NAMALWA (cell line): ENCODE data around the gene SLC25A26.

Experiments used
- DNase-seq: peaks from one replicate; pipeline ENCODE4 v3.0.0-alpha.2; 2015; ENCODE audit warnings: low spot score

Gene SLC25A26

DNA sequence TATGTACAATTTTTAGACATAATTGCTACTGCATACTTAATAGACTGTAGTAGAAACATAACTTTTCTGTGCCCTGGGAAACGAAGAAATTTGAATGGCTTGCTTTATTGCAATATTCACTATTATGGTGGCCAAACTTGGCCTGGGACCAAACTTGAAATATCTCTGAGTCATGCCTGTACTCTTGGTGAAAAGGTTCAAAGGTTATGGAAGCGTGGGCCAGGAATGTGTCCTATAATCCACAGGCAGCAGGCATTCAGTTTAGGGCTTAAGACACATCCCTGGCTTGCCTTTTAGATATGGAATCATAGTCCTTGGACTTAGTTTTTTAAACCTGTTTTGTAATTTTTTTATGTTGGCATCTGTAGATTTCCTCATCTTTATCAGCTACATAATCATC is 155.8 kb downstream of the SLC25A26 start:
- no peak for DNase-seq

GRCh38 chr3:66377800-66378199 is 157.0 kb downstream of the SLC25A26 start:
- DNase-seq: no peak

- peak; percentile 35 for DNase-seq
Measured at GRCh38 chr3:66378256-66378655, 157.5 kb downstream of the SLC25A26 start.

GRCh38 chr3:66379565-66379964 is 158.8 kb downstream of the SLC25A26 start:
- DNase-seq: no peak

DNA sequence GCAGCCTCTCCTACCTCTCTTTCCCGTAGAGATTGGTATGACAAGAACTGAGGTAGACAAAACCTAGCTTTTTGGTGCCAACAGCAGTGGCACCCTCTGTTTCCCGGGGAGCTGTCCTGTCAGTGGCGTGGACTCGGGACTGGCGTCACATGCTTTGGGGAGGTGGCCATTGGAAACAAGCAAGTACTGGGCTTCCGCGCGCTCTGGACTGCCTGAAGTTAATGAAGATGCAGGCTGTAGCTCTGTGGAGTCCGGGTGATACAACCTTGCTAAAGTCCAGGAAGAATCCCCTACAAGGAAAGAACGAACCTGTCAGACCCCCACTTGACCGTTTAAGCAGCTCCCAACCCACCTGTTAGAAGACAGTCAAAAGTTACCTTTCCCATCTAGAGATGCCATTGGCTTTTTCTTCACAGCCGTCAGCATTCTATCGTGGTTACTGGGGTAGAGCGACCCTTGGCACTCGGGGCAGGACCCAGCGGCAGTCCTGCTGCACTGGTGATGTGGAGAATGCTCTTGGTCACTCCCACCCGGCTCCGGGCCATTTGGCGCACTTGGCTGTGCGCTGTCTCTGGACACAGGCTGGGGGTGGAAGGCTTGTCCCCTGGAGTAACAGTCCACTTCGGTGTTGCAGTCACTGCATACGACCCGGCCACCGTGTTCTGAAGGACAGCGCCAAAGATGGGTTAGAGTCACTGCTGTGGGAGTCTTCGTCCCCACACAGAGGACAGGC is 159.6 kb downstream of the SLC25A26 start:
- DNase-seq: no peak

- DNase-seq: no peak
Measured at GRCh38 chr3:66381626-66382025, 160.8 kb downstream of the SLC25A26 start.

DNA sequence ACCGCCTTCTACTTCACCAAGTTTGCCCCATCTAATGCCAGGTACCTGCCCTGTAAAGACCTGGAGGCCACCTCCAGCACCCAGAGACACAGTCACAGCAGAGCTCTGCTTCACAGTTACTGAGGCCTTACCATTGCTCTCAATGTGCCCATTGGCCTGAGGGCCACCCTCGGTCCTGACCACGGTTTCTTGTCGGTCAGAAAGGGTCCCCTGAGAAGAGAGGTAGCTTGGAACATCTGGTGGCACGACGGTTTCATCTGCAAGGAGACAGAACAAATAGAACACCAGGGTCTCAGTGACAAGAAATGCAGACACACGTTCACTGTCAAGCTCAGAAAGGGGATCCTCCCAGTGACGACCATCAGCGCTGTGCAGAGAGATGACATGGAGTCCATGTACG is 161.3 kb downstream of the SLC25A26 start:
- no peak for DNase-seq

DNA sequence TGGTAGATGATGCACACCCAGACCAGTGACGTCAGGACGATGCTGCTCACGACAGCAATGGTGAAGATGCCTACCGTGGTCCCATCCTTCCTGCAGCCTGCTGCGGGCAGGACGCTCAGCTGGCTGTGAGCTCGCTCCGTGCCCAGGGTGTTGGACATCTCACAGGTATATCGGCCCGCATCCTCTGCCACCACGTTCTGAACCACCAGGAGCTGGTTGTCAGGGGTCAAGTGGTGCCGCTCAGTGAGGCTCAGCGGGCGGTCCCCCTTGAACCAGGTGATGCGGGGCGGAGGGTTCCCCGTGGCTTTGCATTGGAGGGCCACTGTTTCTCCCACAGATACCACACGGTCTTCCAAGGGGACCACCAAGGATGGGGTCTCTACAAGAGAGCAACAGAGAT is 162.2 kb downstream of the SLC25A26 start:
- DNase-seq: no peak

- DNase-seq: no peak
Measured at GRCh38 chr3:66383998-66384745, 163.4 kb downstream of the SLC25A26 start.

- DNase-seq: no peak
Measured at GRCh38 chr3:66385066-66385465, 164.3 kb downstream of the SLC25A26 start.

DNA sequence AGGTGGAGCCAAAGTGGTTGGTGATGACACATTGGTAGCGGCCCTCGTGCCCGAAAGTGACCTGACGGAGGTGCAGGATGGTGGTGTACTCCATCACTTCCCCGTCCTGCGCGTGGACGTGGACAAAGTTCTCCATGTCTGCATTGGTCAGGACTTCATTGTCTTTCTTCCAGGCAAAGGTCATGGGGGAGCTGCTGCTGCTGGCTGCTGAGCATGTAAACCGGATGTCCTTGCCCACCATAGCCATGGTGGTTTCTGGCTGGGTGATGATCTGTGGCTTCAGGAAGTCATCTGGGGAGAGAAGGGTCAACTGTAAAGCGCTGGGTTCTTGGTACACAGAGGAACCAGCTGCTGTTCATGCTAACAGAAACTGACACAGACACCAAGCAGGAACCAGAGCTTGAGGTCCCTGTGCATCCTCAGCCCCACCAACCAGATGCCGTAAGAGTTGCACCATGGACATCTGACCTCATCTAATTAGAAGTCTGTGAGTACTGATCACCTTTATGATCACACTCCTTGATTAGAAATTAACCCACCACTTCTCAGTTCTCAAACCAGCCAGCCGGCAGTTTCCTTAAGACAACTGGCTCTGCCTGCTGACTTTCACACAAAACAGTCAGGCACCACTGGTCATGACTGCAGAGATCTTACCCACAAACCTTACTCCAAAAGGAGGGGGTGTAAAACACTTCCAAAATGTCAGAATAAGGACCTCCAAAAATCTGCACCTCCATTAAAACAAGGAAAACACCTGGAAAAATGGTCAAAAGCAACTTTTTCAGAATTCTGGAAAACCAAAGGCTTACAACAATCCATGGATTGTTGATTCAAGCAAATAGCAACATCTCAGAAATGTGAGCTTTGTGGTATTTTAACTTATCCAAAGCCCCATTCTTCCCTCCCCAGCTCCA is 165.5 kb downstream of the SLC25A26 start:
- peak; percentile 31 for DNase-seq

DNA sequence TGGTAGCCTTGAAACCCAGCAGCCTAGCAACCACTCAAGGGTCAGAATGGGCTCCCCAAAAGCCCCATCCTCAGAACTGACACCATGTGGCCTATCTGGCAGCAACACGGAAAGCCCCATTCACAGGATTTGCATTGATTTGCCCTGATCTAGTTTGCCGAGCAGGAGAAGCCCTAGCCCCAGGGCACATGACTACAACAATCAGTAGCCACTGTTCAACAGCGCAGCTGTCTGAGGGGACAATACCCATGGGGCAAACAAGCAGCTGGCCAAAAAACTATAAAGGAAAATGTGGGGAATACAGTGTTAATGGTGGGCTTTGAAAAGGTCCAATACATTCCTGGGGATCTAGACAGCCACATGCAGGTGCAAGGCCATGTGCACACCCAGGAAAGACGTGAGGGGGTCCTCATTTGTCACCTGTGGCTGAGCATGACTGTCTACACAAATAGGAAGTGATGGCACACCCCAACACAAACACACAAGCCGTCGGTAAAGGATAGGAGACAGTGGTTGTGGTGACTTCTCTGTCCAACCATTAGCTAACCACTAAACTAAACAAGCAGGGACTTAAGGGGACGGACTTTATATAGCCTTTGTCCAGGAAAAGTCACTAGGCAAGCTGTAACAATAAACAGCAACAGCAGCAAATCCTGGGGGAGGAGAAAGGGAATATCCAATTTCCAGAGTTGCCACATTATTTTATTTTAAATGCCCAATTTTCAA is 166.3 kb downstream of the SLC25A26 start:
- DNase-seq: peak; percentile 58

DNA sequence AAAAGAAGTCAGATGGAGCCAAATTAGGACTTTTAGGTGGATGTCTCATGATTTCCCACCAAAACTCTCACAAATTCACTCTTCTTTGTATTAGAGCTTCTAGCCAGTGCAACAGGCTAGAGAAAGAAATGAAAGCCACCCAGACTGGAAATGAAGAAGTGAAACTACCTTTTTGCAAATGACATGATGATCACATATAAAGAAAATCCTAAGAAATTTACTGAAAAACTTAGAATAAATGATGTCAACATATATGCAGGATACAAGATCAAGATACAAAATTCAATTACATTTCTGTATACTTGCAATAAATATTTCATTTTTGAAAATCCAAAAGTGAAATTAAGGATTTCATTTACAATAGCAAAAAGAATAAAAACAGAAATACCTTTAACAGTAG is 169.2 kb downstream of the SLC25A26 start:
- DNase-seq: peak; percentile 48

DNA sequence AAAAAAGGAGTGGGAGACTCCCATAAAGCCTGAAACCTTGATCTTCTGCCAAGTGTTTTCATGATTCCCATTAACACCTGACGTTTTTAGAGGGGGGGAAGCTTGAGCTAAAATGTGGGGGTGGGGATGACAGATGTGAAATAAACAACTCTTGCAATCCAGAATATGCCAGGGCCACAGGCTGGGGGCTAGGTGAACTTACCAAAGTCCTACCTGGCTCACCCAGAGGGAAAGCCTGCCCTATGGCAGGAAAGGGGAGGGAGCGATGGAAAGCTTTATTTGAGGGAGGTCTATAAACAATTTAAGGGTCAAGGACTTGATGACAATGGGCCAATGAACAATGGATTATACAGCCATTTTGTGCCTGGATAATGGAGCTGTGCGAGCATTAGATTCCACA is 171.7 kb downstream of the SLC25A26 start:
- DNase-seq: no peak

GRCh38 chr3:66392966-66393332 is 172.1 kb downstream of the SLC25A26 start:
- DNase-seq: no peak

GRCh38 chr3:66393333-66394005 is 172.7 kb downstream of the SLC25A26 start:
- no peak for DNase-seq

- DNase-seq: no peak
Measured at GRCh38 chr3:66394019-66394752, 173.4 kb downstream of the SLC25A26 start.

DNA sequence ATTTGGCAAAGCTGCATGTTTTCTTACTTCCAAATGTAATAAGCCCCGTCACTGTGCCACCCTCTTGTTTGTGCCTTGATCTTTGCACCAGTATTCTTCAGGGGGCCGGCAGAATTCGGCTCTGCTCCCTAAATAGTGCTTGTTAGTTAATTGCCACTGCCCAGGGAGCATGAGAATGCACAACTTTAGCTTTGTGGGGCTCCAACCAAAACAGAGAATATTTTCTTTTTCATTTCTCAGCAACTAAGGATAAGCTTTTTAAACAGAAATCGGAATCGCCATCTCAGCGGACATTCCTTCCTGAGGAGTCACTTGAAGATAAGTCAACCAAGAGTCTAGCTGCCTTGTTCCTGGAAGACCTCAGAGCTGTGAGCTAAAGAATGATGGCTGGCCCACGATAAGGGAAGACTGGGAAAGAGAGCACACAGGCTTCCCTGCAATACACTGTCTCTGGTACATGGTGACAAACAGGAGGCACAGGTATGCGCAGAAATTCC is 174.0 kb downstream of the SLC25A26 start:
- no peak for DNase-seq

GRCh38 chr3:66395635-66396034 is 174.8 kb downstream of the SLC25A26 start:
- DNase-seq: no peak

GRCh38 chr3:66396161-66396760 is 175.5 kb downstream of the SLC25A26 start:
- DNase-seq: no peak
